OCI-M2 (cell line): ENCODE results near the gene PTPRJ.

Experiments used
- DNase-seq: peaks from one replicate; lab custom pipeline; 2025; ENCODE audit not compliant: unreplicated experiment; lab: John Stamatoyannopoulos, UW

The PTPRJ gene

DNA sequence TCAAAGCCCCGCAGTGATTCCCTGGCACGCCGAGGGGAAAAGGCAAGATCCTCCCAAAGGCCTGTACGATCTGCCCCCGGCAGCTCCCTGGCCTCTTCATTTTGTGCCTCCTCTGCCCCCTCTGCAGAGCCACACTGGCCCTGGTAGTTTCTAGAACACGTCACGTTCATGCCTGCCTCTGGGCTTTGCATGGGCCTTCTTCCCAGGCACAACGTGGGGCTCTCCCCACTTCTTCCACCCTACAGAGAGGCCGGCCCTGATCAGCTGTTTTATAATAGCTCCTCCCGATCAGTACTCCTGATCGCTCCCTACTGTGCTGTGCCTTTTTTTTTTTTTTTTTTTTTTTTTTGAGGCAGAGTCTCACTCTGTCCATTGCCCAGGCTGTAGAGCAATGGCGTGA is 78.4 kb downstream of the PTPRJ start:
- DNase-seq, result no peak

- no peak for DNase-seq
Observed at GRCh38 chr11:48062649-48063048, 82.3 kb downstream of the PTPRJ start.

DNA sequence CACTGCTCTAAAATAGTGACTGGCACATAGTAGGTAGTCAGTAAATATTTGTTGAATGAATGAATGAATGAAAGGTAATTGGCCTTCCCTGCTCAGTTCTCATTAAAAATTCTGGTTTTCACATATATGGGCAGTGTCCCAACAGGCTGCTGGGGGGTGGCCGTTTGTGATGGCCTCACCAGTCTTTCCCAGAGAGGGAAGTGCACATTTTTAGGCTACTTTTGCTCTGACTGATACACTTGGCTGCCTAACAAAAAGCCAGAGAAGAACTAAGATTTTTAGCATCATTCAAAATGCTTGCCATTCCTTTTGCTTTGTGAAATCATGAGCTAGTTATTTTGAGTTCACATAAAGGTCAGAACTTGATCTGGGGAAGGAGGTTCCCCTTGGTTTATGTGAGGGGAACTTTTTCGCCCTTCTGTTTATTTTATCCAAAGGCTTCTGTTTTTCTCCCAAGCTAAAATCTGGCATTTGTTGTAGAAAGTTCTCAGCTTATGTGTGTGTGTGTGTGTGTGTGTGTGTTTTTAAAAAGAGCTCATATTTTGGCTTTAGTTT is 83.1 kb downstream of the PTPRJ start:
- no peak for DNase-seq

GRCh38 chr11:48064306-48064705 is 83.9 kb downstream of the PTPRJ start:
- DNase-seq, result no peak

DNA sequence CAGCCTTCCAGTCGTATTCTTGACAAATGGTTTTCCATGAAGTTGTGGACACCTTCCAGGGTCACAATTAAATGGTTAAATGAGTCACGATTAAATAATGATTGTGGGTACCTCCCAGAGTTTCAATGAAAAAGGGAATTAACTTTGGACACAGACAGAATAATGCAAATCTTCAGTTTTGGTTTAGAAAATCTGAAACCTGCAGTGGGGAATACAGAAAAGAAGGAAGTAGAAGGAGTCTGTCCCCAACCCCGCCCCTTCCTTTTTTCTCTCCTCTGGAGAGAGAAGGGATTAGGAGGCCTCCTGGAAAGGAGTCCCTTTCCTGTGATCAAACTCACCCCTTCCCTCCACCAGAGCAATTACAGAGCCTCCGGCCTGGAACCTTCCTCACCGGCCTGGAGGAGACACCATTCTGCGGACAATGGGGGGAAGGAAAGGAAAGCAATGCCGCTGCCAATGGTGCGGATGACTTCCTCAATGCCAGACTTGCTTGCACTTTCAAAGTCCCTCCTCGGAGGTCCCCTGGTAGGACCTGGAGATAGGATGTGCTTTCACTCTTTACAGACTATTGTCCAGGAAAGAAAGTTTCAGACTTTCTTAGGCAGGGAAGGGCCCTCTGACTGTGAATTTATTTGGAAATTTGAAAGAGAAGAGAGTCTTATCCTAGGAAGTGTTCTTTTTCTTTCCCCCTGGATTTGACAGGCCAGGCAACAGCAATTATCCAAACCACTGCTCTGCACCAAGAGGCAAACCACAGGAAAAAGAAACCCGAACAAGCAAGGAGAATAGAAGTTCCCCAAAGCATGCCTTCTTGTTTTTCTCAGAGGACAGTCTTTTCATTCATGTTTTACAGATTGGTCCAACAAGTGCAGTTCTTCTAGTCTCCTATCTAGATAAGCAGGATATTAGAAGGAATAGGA is 86.8 kb downstream of the PTPRJ start:
- no peak for DNase-seq

DNA sequence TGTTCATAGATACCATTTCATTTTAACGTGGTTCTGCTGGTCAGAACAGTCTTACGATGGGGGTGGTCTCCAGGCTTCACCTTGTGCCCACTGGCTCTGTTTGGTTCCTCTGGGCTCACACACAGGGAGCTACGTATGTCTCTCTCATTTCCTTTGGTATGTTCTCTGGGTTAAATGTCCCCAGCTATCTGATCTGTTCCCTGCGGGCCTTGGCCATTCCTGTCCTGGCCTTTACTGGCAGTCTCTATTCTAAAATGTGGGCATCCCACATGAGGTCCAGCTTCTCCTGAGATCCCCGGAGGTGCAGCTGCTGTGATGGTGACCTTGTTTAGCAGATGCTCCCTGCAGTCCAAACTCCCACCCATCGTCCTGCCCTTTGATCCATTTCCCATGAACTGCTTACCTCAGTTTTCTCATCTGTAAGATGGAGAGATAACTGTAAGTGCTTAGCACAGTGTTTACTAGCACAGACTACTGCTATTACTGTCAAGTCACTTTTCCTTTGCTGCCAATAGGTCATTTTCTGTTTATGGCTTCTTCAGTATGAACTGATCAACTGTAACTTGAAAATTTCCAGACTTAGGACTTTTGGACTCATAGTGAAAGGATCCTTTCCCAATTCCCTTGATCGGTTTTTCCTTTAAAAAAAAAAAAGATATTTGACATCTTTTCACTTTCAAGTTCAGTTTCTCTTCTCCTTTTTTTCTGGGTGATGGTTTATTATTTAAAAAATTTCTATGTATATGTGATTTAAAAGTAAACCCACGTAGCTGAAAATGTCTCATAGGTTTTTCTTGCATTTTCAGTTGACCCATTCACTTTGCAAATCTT is 92.9 kb downstream of the PTPRJ start:
- no peak for DNase-seq

GRCh38 chr11:48074425-48075181 is 94.2 kb downstream of the PTPRJ start:
- no peak for DNase-seq

GRCh38 chr11:48075637-48076036 is 95.3 kb downstream of the PTPRJ start:
- no peak for DNase-seq

DNA sequence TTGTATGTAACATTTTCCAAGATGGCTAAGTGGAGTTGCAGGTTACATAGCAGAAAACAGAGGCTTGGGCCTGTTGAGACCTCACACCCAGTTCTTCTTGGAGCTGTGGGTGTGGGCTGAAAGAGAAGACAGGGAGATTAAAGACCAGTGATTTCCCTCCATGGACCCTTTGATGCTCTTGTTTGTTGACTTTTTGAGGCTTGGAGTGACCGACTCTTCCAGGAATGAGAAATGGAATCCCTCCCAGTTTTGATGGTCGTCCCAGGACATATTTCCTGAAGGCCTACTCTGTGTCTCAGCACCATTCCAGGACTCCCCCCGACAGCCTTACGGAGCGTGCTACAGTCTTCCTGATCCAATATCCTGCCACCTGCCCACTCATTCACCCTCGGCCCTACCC is 96.9 kb downstream of the PTPRJ start:
- DNase-seq, result no peak

GRCh38 chr11:48078689-48079088 is 98.3 kb downstream of the PTPRJ start:
- DNase-seq, result no peak

DNA sequence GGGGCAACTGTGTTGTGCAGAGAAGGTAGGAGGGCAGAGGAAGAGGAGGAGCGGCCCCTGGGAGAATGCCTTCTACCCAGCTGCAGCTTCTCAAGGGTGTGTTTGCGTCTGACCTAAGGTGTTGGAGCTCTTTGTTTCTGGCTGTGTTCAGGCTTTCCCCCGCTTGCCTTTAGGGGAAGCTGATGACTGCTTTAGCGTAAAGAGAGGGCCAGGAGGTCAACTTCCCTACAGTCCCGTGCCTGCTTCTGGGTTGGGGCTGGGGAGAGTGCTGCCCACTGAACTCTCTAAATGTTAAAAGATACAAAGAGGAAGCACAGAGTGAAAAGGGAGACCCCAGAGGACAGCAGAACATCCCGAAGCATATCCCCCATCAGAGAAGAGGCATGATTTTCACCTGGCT is 99.2 kb downstream of the PTPRJ start:
- DNase-seq, result no peak

DNA sequence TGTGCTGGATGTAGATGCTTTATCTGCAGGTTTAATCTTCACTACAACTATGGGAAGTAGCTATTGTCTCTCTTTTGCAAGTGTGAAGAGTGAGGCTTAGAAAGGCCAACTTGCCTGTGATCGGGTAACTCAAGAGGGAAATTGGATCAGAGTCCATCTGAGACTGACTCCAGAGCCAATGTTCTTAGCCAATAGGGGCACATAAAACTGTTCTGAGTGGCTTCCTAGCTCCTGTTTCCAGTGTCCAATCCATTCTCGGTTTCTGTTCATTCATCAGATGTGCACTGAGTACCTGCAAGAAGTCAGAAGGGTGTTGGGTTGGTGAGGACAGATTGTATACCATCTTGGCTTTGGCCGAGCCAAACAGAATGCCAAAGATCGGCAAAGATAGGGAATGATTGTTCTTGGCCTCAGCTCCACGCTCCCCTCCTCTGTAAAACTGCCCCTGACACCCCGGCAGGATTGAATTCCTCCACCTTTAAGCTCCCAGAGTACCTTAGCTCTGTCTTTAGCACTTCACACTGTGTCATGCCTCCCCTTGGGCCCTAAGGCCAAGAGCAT is 100.0 kb downstream of the PTPRJ start:
- DNase-seq, result no peak

DNA sequence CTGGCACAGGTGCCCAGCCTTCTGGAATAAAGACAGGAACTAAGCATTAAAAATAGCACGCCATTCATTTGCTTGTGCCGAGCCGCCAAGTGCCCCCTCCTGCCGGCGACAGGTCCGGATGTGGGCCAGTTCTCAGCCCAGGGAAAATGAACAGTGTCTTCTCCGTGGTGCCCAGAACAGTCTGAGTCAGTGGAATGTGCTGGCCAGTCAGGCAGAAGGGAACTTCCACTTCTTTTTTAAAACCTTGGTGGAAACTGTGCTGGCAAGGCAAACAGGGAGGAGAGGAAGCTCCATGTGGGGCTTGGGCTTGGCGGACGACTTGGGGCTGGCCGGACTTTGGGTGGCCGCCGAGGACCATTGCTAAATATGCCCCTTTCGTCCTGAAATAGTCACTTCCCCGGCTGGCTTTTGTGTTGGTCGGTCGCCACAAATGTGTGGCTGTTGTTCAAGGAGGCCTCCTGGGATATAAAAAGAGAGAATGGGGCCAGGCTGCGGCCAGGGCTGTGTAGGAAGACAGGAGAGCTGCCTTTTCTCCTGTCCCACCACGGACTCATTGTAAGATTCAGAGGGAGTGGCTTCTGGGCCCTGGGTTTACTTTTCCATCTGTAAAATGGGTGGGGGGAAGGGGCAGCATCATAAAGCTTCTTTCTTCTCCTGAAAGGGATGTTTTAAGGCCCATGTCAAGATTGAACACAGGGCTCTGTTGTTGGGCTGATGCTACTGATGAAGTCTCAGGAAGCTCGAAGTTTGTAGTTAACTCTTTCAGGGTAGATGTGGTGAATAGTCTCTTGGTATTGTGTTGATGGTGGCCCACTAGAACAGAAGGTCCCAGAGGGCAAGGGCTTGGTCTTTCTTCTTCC is 101.0 kb downstream of the PTPRJ start:
- DNase-seq, result no peak

- no peak for DNase-seq
Observed at GRCh38 chr11:48082771-48083170, 102.4 kb downstream of the PTPRJ start.

- DNase-seq, result no peak
Observed at GRCh38 chr11:48083421-48083820, 103.1 kb downstream of the PTPRJ start.

- DNase-seq, result no peak
Observed at GRCh38 chr11:48085688-48086087, 105.3 kb downstream of the PTPRJ start.

DNA sequence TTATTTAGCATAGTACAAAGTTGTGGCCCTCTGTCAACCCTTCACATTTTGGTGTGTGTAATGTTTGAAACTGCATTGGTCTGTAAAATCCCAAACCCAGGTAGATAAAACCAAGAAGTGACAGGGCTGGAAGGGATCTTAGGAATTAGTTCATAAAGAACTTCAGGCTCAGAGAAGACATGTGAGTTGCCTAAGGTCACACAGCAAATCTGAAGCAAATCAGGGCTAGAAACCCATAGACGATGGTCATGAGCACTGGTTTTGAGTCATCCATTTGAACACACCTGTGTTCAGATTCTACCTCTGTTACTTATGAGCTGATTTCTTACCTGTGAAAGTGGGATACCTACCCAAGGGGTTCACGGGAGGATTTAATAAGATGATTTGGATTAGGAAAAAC is 107.1 kb downstream of the PTPRJ start:
- no peak for DNase-seq

- no peak for DNase-seq
Observed at GRCh38 chr11:48087974-48088681, 107.8 kb downstream of the PTPRJ start.

DNA sequence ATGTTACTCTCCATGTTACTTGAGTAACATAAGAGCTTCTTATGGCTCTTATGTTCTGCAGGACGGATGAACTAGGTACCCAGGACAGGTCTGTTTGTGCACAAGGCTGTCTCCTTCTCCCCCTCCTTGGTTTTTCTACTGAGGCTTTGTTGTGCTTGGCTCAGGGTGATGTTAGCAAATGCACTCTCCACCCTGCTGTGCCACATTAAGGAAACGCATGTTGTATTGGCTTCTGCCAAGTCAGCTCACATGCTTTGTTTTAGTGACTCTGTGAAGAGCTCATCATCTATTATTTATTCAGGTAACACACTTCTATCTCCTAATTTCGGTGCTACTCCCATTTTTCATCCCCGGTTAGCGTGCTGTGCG is 108.3 kb downstream of the PTPRJ start:
- no peak for DNase-seq
